HG02938 (cell line): ENCODE measurements around the gene YBX2.

Source experiments
- ATAC-seq: cut with Tn5 transposase; IDR thresholded peaks from one replicate; pipeline ENCODE4 v1.9.1; 2021; ENCODE audit warnings: mild to moderate bottlenecking, moderate library complexity; ENCODE audit not compliant: unreplicated experiment

YBX2 gene

DNA sequence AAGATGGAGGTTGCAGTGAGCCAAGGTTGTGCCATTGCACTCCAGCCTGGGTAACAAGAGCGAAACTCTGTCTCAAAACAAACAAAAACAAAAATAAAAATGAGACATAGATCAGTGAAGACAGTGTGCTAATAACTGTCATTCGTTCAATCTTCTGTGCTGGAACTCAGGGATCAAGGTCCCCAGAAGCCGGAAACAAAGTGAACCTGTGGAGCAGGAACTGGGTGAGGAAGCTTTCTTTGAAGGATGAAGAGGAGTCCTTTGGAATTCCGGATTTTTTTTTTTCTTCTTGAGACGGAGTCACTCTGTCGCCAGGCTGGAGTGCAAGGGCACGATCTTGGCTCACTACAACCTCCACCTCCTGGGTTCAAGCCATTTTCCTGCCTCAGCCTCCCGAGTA, 15.0 kb downstream of the YBX2 start:
- no peak for ATAC-seq

DNA sequence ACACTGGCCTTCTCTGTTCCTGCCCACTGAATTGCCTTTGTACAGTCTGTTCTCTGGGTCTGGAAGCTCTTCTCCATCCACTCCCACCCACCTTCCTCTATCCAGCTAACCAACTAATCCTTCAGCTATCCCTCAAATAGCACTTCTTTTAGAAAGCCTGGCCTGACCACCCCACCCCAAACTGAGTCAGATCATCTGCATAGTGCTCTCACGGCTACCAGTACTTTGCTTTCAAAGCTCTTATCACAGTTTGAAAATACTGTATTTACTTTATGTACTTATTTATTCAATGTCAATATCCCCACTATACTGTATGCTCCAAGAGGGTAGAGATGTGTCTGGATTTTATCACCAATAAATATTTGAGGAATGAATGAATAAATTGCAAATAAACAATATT, 27.7 kb downstream of the YBX2 start:
- no peak for ATAC-seq

DNA sequence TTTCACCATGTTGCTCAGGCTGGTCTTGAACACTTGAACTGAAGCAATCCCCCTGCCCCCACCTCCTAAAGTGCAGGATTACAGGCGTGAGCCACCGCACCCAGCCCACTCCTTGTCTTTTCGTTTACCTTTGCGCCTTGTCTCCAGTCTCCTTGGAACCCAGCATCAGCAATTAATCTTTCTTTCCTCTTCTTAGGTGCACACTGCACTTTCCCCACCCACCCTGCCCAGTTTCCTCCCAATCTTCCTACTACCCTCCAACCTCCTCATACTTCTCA, 30.7 kb downstream of the YBX2 start:
- ATAC-seq, result no peak

DNA sequence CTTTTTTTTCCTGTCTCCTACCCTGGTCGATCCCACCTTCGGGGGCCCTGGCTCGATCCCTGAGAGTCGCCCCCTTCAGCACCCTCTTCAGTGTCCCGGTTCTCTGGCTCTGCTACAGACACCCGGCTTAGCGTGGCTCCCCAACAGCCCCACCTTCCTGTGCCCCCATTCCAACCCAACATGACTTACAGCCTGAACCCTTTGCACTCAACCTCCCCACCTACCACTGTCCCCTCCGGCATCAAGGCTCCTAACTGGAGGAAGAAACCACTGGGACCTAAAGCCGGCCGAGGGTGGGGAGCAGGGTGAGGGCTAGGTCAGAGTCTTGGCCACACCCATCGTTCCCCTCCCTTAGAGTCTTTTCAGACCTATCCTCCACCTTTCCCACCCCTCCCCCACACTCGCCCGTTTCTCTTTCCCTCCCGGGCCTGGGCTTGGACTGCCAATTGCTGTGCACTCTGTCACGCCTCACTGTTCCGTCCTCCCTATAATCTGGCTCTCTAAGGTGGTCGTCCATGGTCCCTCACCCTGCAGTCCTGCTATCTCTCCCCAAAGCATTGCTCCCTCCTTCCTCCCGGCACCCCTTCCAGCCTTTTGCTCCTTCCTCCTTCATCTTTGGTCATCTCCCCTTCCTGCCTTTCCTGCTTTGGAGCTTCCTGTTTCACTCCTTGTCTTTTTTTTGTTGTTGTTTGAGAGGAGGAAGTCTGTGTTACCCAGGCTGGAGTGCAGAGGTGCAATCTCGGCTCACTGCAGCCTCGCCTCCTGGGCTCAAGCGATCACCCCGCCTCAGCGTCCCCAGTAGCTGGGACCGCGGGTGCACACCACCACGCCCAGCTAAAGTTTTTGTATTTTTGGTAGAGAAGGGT, 31.3 kb downstream of the YBX2 start:
- no peak for ATAC-seq

DNA sequence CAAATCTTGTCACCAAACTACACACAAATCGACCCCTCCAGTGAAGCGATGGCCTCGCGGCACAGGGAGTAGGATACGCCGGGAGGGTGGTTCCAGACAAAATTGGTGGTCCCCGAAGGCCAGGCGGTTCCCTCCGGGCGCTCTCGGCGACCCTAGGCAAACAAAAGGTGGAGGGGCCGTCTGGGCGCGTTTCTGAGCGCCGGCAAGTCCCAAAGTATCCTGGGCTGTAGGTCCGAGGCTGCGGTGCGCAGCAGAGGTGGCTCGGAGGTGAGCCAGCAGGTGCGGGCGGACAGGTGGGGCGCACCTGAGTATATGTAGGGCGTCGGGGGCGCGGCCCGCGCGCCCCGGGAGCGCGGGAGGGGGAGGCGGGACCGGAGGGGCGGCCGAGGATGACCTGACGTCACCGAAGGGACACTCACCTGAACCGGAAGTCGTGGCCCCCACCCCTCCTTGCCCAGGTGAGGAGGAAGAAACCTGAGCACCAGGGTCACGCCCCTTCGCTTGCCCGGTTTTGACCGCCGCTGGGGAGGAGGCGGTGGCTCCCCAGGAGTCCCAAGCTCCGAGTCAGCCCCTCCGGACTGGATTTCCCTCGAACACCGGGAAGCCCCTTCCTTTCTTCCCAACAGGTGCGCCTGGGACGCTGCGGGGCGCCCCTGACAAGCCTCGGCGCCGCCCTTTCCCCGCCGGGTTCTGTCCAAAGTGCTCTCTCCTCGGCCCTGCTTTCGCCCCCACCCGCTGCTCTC, 32.1 kb downstream of the YBX2 start, which contains the start of gene CLDN7:
CLDN7 (minus strand) TSS at position 287 of the 743 bp plus-strand sequence. CDS start 435 bp downstream, outside the sequence.
- ATAC-seq, result no peak

DNA sequence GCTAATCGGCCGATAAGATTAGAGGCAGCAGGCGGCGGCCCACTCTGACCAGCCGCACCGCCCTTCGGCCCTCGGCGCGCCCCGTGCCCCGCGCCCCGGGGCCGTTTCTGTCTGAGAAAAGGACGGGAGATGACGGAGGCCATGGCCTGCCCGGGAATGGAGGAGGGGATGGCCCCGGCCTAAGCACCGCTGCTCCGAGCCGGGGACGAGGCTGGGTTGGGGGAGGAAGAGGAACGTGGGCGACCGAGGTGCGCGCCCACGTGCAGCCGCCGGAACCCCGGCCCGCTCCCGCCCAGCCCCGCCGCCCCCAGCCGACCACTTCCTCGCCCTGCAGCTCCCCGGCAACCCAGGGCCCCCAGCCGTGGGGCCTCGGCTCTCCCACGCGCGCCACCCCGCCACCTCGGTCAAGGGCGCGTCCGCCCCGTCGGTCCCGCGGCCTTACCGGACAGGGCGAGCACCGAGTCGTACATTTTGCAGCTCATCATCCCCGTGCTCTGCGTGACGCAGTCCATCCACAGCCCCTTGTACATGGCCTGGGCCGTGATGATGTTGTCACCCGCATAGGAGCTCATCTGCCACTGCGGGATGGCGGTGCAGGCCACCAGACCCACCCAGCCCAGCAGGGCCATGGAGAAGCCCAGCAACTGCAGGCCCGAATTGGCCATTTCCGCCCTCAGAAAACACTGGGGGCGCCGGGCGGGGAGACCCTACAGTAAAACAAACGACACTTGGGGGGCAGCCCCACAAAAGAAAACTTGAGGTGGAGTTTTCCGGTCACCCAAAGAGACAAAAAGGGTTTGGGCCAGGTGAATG, 32.9 kb downstream of the YBX2 start:
- no peak for ATAC-seq

DNA sequence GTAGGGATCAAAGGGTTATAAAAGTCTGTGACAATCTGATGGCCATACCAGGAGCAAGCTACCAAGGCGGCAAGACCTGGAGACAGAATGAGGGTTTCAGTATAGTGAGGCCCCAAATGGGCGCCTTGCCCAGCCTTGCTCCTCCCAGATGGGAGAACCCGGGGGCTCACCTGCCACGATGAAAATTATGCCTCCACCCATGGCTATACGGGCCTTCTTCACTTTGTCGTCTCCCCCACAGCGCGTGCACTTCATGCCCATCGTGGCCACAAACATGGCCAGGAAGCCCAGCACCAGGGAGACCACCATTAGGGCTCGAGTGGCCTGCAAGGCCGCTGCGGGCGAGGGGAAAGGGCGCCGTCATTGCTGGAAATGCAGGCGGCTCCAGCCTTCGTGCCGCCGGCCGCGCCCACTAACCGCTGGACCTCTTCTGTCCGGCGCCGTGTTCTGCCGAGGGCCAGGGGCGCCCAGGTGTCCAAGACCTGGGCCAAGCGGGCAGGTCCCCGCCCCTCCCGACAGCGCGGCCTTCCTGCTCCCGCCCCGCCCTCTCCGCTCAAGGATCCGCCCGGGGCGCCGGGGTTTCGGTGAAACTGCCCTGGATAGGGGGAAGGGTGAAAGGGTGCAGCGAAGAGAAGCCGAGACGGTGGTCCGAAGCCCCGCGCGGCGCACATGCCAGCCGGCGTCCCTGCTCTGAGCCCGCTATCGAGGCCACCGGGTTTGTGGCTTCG, 33.6 kb downstream of the YBX2 start:
- ATAC-seq, result no peak

DNA sequence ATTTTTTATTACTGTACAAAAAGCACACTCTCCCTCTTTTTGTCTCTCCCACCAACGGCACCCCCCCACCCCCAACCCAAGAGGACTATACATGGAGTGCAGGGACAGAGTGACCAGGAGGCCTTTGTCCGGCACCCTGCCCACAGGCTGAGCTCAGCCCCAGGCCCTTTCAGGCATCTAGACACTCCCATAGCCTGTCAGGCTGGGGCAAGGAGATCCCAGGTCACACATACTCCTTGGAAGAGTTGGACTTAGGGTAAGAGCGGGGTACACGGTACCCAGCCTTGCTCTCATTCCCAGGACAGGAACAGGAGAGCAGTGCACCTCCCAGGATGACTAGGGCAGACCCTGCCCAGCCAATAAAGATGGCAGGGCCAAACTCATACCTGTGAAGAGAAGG, 34.3 kb downstream of the YBX2 start:
- no peak for ATAC-seq

DNA sequence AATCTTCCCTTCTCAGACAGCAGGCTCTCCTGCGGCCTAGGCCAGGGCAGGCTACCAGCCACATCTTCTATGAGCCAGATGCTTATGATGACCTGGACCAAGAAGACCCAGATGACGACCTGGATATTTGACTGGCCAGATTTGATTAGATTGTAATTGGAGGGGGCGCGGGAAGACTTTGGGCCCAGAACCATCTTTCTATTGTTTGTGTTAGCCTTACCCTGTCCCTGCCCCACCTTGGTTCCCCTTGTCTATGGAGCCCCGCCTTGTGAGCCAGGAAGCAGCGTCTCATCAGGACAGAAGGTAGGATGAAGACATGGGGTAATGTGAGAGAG, 34.9 kb downstream of the YBX2 start:
- no peak for ATAC-seq

DNA sequence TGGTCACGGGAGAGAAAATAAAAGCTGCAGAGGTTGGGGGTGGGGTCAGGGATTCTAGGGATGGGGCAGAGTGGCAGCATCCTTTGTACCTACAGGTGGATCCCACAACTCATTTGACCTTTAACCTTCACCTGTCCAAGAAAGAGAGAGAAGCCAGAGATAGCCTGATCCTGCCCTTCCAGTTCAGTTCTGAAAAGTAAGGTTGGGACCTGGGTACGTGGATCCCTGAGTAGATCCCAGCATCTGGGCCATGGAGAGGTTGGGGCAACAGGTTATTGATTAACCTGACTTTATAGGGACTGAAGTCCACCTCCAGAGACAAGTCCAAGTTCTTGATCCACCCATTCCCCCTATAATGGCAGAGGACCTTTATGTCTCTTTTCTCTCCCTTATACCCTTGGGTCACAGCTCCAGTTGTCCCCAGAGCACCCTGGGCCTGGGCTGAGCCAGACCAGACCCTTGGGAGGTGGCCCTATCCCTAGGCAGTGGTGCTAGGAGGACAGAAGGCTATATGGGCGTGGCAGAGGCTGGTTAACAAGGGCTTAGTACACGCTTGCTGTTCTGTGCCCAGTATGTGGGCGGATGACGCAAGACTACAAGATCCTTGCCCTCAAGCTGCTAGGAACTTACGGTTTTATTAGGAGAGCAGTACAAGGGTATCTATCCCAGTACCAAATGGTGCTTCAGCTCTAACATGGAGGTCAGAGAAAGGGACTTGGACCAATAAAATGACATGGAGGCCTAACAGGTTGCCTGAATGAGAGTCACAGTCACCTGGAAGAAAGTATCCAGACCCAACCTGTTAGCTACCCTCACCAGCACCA, 35.5 kb downstream of the YBX2 start:
- no peak for ATAC-seq

DNA sequence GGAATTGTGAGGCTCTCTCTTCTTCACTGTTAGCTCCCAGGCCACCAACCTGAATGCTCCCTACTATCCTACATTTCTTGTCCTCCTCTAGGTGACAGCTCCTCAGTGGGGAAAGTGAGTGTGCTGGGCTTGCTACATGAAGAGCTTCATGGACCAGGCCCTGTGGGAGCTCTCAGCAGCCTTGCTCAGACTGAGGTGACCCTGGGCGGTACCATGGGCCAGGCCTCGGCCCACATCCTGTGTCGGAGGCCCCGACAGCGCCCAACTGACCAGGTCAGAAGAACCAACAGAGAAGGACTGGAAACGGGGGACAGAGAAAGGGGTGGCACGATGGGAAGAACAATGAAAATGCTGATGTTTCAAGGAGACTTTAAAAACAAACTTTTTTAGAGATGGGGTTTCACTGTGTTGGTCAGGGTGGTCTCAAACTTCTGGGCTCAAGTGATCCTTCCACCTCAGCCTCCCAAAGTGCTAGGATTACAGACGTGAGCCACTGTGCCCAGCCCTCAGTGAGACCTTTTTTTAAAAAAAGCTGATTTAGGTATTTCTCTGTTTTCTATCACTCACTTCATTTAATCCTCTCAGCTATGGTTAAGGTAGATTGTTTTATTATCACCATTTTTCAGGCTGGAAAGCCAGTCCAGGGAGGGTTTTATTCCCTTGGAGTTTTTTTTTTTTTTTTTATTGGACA, 37.5 kb downstream of the YBX2 start:
- ATAC-seq, result no peak

DNA sequence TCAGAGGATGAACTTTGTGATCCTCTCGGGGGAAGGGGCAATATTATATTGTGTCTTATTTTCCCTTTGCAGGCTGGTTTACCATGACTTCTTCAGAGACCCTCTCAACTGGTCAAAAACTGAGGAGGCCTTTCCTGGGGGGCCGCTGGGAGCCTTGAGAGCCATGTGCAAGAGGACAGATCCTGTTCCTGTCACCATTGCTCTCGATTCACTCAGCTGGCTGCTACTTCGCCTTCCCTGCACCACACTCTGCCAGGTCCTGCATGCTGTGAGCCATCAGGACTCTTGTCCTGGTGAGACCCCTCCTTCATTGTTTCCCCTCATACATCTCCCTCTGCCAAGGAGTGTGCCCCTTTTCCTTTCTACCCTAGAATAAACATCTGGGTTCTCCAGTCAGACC, 39.9 kb downstream of the YBX2 start:
- ATAC-seq, result no peak

DNA sequence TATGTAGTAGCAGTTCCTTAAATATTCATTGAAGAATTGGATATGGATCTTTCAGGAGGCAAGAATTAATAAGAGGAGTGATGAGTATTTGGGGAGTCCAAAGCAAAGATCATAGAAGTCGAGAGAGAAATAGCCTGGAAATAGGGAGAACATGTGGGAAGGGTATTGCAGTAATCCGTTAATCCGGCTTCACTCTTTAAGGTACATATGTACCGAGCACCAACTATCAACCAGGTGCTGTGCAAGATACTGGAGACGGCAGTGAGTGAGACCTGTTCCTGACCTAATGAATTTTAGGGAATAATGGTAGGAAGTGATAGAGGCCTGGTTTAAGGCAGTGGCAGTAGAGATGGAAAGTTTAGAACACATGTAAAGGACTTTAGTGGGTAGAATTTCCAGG, 41.4 kb downstream of the YBX2 start:
- ATAC-seq, result no peak

DNA sequence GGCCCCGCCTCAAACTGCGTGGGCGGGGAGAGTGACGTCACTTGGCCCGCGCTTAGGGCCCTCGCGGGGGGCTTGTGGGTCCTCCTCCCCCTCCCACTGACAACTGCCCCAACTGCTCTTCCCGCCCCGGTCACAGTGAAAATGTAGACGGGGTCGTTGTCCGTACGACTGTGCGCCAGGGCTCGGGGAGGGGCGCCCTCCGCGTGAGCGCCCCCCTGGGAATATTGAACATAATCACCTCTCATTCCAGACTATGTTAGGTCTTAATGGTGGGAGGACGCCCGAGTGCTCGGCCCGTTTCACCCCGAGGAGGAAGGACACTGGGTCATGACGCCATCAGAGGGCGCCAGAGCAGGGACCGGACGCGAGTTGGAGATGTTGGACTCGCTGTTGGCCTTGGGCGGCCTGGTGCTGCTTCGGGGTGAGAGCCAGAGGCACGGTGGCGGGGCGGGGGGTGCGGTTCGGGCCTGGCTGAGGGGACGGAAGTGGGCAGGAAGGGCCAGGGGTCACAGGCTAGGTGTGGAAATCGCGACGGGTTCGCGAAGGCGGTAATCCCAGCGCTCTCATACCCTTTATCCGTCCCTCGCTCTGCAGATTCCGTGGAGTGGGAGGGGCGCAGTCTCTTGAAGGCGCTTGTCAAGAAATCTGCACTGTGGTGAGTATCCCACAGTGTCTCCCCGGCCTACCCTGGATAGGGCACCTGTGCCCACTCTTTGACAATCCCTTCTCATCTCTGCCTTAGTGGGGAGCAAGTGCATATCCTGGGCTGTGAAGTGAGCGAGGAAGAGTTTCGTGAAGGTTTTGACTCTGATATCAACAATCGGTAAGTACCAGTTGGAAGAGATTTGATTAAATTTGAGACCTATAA, 42.0 kb downstream of the YBX2 start, which contains the start of gene ELP5:
ELP5 (plus strand) TSS at position 40 of the 868 bp plus-strand sequence; CDS start at position 376, 336 bp downstream.
- ATAC-seq, result peak; percentile 48

DNA sequence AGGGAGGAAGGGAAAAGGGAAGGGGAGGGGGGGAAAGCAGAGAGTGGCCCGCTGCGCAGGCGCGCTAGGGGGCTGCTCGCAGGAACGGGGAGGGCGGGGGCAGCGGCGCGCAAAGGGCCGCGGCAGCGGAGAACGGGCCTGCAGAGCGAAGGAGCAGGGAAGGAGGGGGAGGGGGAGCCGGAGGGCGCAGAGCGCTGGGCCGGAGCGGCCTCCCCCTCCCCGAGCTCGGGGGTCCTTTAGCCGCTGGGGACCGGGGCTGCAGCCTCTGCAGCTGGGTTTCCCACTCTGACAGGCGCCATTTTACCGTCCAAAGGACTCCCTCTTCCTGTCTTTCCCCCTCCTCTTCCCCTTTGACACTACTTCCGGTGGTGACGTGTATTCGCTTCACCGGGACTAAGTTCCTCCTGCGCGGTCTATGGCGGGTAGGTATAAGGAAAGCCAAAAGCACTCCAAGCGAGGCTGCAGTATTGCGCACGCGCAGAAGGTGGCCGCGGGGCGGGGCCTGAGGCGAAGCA, 42.7 kb downstream of the YBX2 start, which contains the start of gene CTDNEP1:
CTDNEP1 (minus strand) TSS at position 74 of the 515 bp plus-strand sequence. CDS start 438 bp downstream, outside the sequence.
- ATAC-seq, result peak; percentile 89

DNA sequence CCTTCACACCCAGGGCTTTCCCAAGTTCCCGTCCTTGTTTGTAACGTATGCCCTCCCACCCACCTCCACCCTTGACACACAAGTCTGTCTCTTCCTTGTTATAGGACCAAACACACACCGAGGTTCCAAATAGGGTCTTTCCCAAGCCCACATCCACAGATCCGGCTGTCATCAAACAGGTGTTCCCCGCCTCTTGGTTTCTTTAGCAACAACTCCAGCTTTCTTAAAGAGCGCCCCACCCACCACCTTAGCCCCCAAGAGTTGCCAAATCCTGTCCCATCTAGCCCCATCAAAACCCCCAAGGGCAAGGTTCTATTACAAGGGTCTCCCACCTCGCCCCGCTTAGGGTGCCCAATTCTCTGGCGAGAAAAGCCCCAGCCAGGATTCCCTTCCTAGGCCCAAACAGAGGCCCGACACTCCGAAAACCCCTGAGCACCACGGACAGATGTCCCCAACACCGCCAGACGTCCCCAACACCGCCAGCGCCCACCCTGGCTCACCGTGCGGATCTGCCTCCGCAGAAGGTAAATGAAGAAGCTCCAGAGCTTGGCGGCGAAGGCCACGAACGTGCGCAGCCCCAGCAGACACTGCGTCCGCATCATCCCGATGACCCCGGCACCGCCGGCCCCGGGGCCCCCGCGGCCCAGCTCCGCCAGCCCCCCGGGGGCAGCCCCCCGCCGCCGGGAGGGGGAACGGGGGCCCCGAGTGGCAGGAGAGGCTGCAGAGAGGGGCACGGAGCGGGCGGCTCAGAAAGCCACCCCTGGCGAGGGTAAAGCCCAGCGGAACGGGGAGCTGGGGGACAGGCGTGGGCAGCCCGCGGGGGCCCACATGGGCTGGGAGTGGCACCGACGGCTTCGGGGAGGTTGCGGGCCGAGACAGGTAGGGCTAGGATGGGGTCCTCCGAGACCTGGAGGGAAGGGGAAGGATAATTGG, 43.5 kb downstream of the YBX2 start:
- no peak for ATAC-seq

DNA sequence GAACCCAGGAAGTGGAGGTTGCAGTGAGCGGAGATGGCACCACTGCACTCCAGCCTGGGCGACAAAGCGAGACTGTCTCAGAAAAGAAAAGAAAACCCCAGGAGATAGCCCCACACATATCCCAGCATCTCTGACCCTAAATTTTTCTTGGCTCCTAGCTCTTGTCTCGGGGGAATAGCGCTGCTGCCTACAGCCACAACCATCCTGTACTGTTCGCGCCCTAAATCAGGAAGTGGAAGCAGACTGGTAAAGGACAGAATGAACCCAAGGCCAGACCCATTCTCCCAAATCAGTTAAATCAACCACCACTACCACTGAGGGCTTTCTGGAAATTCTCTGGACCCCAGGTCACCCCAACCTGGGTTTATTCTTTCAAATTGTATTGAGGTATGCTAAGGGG, 44.6 kb downstream of the YBX2 start:
- no peak for ATAC-seq
